HG03558 (cell line): ENCODE data around the gene TEAD3.

Experiments
- ATAC-seq: cut with Tn5 transposase; IDR thresholded peaks from one replicate; pipeline ENCODE4 v1.9.1; 2021; ENCODE audit warnings: moderate number of reproducible peaks; ENCODE audit not compliant: unreplicated experiment; ENCODE audit errors: extremely low read depth

The TEAD3 gene

DNA sequence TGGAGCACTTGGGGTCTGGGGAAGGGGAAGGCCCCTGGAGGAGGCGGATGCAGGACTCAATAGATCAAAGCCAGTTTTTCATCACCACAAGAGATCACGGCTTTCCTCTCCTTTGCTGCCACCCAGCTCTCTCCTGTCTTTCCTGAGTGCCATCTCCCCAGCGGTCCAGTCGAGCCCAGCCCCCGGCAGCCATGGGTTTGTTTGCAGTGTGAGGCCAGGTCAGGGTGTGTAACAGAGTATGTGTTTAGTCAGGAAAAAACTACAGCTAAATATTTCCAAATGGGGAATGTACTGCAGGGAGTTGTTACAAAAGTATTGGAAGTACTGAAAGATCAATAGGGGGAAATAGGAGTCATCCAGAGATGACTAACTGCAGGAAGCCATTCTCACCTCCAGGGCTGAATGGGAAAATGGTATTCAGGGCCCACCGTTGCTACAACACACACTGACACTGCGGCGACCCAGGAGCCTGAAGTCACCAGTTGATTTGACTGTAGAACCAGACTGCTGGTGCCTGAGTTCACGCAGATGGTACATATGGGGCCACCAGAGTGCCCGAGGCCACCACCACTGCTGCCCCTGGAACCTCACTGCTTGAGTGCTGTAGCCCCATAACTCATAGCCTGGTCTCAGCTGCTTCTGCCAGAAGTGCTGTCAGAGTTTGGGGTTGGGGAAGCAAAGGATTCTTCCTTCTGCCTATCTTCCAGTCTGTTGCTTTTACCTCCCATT, 68.3 kb downstream of the TEAD3 start:
- no peak for ATAC-seq

DNA sequence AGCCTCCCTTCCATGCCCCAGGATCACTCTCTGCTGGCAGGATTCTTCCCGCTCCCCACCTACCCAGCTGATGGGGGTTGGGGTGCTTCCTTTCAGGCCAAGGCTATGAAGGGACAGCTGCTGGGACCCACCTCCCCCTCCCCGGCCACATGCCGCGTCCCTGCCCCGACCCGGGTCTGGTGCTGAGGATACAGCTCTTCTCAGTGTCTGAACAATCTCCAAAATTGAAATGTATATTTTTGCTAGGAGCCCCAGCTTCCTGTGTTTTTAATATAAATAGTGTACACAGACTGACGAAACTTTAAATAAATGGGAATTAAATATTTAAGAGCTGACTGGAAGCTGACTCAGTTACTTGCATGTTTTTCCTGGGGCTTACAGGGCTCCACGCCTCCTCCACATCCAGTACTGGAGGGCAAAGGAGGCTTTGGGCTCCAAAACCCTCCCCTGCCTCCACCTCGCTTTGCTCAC, 69.0 kb downstream of the TEAD3 start:
- ATAC-seq: no peak

DNA sequence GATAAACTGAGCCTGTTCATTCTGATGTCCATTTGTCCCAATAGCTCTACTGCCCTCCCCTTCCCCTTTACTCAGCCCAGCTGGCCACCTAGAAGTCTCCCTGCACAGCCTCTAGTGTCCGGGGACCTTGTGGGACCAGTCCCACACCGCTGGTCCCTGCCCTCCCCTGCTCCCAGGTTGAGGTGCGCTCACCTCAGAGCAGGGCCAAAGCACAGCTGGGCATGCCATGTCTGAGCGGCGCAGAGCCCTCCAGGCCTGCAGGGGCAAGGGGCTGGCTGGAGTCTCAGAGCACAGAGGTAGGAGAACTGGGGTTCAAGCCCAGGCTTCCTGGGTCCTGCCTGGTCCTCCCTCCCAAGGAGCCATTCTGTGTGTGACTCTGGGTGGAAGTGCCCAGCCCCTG, 69.4 kb downstream of the TEAD3 start:
- ATAC-seq: no peak

DNA sequence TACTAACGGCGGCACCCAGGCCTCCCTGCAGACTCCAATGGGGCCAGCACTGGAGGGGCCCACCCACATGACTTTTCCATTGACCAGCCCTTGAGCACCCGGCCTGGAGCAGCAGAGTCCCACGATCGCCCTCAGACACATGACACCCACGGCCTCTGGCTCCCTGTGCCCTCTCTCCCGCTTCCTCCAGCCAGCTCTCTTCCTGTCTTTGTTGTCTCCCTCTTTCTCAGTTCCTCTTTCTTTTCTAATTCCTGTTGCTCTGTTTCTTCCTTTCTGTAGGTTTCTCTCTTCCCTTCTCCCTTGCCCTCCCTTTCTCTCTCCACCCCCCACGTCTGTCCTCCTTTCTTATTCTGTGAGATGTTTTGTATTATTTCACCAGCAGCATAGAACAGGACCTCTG, 70.8 kb downstream of the TEAD3 start:
- no peak for ATAC-seq

DNA sequence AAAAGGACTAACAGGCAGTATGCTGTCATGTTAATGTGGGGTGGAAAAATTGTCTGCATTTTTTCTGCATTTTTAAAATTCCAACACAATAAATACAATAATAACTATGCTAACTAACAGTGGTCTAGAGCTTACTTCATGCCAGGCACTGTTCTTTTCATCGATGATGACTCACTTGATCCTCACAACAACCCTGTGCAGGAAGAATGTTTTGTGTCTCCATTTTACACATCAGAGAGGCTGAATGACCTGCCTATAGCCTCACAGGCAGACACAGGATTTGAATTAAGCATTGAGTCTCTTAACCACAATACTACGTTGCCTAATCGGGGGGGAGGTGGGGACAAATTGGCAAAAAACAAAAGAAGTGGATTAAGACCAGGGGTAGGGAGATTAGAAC, 71.6 kb downstream of the TEAD3 start:
- no peak for ATAC-seq
